Measurements from ENCODE around the gene SAMD11.
A peak's percentile ranks its signal among the peaks of the same experiment; 100 is the strongest.

SAMD11 gene

GRCh38 chr1:950881-951280 lies 27.2 kb downstream of the SAMD11 start:
- no peak for DNase-seq

GRCh38 chr1:951364-951763 lies 27.6 kb downstream of the SAMD11 start:
- DNase-seq, result no peak

GRCh38 chr1:952201-952600 lies 28.5 kb downstream of the SAMD11 start:
- no peak for DNase-seq

- DNase-seq, result no peak
Observed at GRCh38 chr1:952603-953002, 28.9 kb downstream of the SAMD11 start.

- no peak for DNase-seq
Observed at GRCh38 chr1:953524-954320, 30.0 kb downstream of the SAMD11 start.

GRCh38 chr1:954927-955326 lies 31.2 kb downstream of the SAMD11 start:
- DNase-seq, result no peak

GRCh38 chr1:955474-955873 lies 31.8 kb downstream of the SAMD11 start:
- DNase-seq, result no peak

- no peak for DNase-seq
Observed at GRCh38 chr1:956636-957035, 32.9 kb downstream of the SAMD11 start.

GRCh38 chr1:958823-959730 lies 35.4 kb downstream of the SAMD11 start, which contains the start of gene NOC2L:
TSS of gene NOC2L (minus strand) at chr1:959256. CDS start at chr1:959240, 16 bp downstream.
- peak; percentile 78 for DNase-seq

- no peak for DNase-seq
Observed at GRCh38 chr1:959731-960362, 36.1 kb downstream of the SAMD11 start.

- no peak for DNase-seq
Observed at GRCh38 chr1:960363-961131, 36.8 kb downstream of the SAMD11 start, which contains the start of gene KLHL17. TSS of gene KLHL17 (plus strand) at chr1:960584. CDS start at chr1:960694, 110 bp downstream.

GRCh38 chr1:961132-961669 lies 37.5 kb downstream of the SAMD11 start:
- no peak for DNase-seq

- no peak for DNase-seq
Observed at GRCh38 chr1:962381-963300, 38.9 kb downstream of the SAMD11 start.

GRCh38 chr1:963301-963651 lies 39.6 kb downstream of the SAMD11 start:
- no peak for DNase-seq

- no peak for DNase-seq
Observed at GRCh38 chr1:963746-964525, 40.2 kb downstream of the SAMD11 start.

GRCh38 chr1:964691-965525 lies 41.2 kb downstream of the SAMD11 start:
- DNase-seq, result no peak

GRCh38 chr1:965526-966134 lies 41.9 kb downstream of the SAMD11 start:
- no peak for DNase-seq

- DNase-seq, result no peak
Observed at GRCh38 chr1:966135-966703, 42.5 kb downstream of the SAMD11 start, which contains the start of gene PLEKHN1. TSS of gene PLEKHN1 (plus strand) at chr1:966482. CDS start at chr1:966532, 50 bp downstream.

Measured in GOT3 (cell line).